Measurements from ENCODE around the gene PDE1A. TPM values are rescaled to one million over a fixed set of nuclear protein-coding genes. Genes with fewer than 3 reads are reported as not detected.

The PDE1A gene
- total RNA-seq, 4 donors from 2014 or later = 2.1 to 12.4 (median 2.8) TPM

DNA sequence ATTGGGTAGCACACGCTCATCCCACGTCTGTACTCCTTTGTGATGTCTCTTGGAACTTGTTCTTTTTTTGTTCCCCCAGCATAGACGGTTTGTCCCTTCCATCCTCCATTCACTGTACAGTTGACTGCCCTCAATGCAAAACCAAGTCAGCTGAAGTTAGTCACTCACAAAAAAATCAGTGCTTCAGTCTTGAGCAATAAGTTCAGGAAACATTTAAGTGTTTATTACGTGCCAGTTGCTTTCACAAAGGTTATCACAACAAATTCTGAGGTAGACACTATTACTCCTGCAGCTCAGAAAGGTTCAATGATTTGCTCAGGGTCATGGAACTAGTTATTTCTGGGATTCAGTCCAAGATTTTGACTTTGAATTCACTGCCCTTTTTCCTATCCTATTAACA is 102.2 kb downstream of the PDE1A start:
- Histone ChIP-seq H3K27ac (no peak overlapping the region), H3K4me1 (no peaks in the 10 kb centered on the region), H3K4me3 (no peak overlapping the region), H3K9me3 (no peaks in the 10 kb centered on the region), H3K27me3 (no peaks in the 10 kb centered on the region), H3K36me3 (no peaks in the 10 kb centered on the region)
- no peak for TF ChIP-seq POLR2A (IDR thresholded peaks at IDR 0.05)
- TF ChIP-seq, protein P1, sequence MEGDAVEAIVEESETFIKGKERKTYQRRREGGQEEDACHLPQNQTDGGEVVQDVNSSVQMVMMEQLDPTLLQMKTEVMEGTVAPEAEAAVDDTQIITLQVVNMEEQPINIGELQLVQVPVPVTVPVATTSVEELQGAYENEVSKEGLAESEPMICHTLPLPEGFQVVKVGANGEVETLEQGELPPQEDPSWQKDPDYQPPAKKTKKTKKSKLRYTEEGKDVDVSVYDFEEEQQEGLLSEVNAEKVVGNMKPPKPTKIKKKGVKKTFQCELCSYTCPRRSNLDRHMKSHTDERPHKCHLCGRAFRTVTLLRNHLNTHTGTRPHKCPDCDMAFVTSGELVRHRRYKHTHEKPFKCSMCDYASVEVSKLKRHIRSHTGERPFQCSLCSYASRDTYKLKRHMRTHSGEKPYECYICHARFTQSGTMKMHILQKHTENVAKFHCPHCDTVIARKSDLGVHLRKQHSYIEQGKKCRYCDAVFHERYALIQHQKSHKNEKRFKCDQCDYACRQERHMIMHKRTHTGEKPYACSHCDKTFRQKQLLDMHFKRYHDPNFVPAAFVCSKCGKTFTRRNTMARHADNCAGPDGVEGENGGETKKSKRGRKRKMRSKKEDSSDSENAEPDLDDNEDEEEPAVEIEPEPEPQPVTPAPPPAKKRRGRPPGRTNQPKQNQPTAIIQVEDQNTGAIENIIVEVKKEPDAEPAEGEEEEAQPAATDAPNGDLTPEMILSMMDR (IDR thresholded peaks at IDR 0.05) = no peak
- DNase-seq = no peak

DNA sequence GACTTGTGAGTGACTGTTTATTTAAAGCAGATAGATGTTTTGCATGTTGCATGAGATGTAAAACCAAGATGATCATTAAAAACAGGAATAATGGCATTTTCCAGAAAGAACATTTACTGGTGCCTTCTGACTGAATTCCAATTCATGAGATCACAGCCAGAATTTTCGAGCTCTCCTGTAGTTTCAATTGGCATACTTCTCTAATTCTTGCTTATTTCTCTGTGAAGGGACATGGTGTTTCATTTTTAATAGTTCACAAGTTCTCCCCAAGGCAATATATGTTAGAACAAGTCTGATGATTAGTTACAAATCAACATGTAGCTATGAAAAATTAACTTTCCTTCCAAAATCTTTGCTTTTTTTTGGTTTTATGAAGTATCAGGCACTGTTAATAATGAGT is 105.7 kb downstream of the PDE1A start:
- no peak for DNase-seq
- Histone ChIP-seq H3K36me3 (no peaks in the 10 kb centered on the region), H3K9me3 (no peaks in the 10 kb centered on the region), H3K27me3 (no peaks in the 10 kb centered on the region), H3K4me3 (no peak overlapping the region), H3K27ac (no peak overlapping the region), H3K4me1 (no peaks in the 10 kb centered on the region)
- TF ChIP-seq, protein P1 (IDR thresholded peaks at IDR 0.05) = no peak
- no peak for TF ChIP-seq POLR2A (IDR thresholded peaks at IDR 0.05)

DNA sequence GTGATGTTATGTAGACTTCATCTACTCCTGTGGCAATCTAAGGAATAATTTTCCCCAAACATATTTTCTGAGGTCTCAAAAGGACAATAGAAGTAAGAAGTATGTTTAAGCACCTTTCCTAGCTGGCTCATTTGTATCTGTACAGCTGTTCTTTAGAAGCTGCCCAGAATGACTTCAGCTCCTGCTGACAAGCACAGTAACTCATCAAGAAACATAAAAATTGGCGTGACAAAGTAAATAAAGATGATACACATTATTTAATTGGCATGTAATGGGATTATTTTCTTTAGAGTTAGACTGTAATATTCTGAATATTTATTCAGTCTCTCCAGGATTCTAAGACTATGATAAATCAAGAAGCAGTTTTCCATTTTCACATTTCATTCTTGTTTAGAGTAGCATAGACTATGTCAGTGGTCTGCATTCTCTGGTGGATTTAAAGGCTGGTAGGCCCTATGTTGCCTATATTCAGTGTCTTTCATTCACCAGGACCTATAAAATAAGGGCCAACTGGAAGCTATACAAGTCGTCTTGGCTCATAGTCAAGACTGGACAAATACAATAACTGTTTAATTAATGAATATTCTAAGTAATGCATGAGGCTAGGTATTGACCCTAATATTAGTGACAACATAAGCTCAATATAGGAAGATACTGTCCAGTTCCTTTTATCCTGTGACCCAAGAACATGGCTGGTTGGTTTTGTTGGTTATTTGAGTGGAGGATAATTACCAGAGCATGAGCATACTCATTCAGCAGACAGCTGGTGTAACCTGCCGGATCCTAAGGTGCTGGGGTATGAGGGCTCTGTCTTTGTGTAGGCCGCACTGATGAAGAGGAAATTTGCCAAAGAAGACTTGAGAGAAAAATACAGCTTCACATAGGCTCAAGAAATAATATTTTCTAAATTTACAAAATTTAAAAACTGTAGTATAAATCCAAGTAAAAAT is 107.0 kb downstream of the PDE1A start:
- no peaks in the 10 kb centered on the region for H3K27me3 ChIP-seq
- TF ChIP-seq, protein P1 (IDR thresholded peaks at IDR 0.05) = no peak
- TF ChIP-seq POLR2A (IDR thresholded peaks at IDR 0.05) = no peak
- H3K36me3 ChIP-seq = no peaks in the 10 kb centered on the region
- no peaks in the 10 kb centered on the region for H3K4me1 ChIP-seq
- DNase-seq = no peak
- no peaks in the 10 kb centered on the region for H3K9me3 ChIP-seq
- no peak overlapping the region for H3K27ac ChIP-seq
- no peak overlapping the region for H3K4me3 ChIP-seq

DNA sequence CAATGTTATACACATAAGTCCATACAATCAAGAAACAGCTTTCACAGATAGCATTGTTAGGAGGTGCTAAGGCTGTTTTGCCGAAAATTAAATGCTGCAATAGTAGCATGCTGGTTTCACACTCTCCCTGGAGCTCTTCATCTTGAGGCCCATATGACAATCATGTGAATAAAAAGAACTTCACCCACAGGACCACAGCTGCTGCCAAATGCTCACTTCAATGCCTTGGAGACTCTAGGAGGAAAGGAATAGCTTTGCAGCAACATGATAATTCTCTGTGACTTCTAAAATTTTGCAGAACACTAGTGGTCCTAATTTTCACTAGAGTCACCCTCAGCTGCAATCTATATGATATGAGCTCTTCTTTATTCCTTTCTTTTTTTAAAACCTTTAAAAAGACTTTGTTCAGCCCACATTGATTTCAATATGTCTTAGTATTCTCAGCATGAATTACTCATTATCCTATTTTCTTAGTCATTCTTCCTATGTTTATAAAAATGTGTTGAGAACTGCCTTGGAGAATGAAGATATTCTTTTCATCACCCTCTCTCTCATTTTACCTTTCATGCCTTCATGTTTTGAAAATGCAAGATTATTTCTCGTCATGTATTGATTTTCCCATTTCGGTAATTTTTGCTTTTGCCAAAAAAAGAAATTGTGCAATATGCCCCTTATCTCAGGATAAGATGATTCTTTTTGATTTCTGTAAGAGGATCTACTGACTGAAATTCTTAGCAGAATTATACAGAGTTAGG is 108.2 kb downstream of the PDE1A start:
- H3K27me3 ChIP-seq = no peaks in the 10 kb centered on the region
- DNase-seq = no peak
- H3K4me1 ChIP-seq = no peaks in the 10 kb centered on the region
- TF ChIP-seq, protein P1 (IDR thresholded peaks at IDR 0.05) = no peak
- no peak for TF ChIP-seq POLR2A (IDR thresholded peaks at IDR 0.05)
- H3K36me3 ChIP-seq = no peaks in the 10 kb centered on the region
- no peak overlapping the region for H3K4me3 ChIP-seq
- H3K27ac ChIP-seq = no peak overlapping the region
- H3K9me3 ChIP-seq = no peaks in the 10 kb centered on the region

DNA sequence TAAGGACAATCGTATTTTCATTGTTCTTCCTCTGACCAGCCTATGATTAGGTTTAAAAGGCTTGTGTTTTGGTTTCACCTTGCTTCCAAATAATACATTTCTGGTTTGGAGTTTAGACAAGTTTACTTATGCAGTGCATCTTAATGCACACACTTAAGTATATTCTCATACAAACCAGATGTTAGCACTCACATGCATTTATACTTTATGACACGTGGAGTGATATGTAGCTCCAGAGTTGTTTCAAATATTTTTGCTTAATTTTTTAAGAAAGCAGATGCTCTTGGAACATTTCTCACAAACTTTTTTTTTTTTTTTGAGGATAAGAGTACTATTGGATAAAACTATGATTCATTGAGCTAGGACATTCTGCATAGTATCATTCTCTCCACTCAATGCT is 109.9 kb downstream of the PDE1A start:
- Histone ChIP-seq H3K27ac (no peak overlapping the region), H3K36me3 (no peaks in the 10 kb centered on the region), H3K9me3 (no peaks in the 10 kb centered on the region), H3K4me3 (no peak overlapping the region), H3K4me1 (no peaks in the 10 kb centered on the region), H3K27me3 (no peaks in the 10 kb centered on the region)
- TF ChIP-seq, protein P1 (IDR thresholded peaks at IDR 0.05) = no peak
- TF ChIP-seq POLR2A (IDR thresholded peaks at IDR 0.05) = no peak
- DNase-seq = no peak
